ENCODE data around the gene BMP8A. TPM values are rescaled to one million over a fixed set of nuclear protein-coding genes. Genes with fewer than 3 reads are reported as not detected.
"Not testable (repeated sequence)": the region's sequence is repeated elsewhere in the genome, so short reads cannot be mapped to it uniquely, and the experiment has no call there.

Gene BMP8A
- total RNA-seq, 1 donor from 2014 or later = 1.3 TPM

GRCh38 chr1:39527190-39527579, 35.7 kb downstream of the BMP8A start:
- not testable (repeated sequence) for DNase-seq

DNA sequence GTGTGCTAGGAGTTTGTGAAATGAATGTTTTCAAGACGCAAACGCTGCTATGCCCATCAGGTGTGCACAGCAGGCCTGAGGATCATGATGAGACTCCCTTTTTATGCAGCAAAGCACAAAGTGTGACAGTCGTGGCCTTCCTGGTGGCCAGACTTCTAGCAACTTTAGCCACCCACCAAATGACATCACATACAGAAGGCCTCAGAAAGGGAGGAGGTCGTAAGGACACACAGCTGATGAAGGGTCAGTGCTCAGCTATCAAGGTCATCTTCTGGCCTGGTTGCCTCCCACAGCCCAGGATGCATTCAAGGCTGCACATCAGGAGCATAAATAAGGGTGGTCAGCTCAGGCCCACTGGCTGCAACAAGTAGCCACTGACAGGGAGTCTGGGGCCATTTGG, 36.6 kb downstream of the BMP8A start:
- no peak for DNase-seq

- DNase-seq = no peak
Observed at GRCh38 chr1:39529901-39530535, 38.6 kb downstream of the BMP8A start.

DNA sequence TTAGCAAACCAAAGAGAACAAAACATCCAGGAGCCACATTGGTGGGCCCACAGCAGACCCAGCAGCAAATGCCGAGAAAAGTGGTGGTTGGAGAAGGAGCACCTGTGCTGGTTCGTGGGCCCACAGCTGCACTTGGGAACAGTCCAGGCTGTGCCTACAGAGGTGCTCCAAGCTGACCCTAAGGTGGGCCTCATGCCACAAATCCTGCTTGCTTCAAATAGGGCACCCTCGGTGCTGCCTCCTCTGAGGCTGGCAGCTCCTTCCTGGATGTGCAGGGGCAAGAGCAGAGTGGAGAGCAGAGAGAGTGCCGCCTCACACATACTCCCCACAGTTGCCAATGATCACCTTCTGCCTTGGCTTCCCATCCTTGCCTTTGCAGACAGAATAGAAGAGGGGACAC, 40.1 kb downstream of the BMP8A start:
- DNase-seq = no peak

GRCh38 chr1:39533442-39533841, 42.0 kb downstream of the BMP8A start:
- no peak for DNase-seq

- DNase-seq = no peak
Observed at GRCh38 chr1:39538531-39539251, 47.3 kb downstream of the BMP8A start.

DNA sequence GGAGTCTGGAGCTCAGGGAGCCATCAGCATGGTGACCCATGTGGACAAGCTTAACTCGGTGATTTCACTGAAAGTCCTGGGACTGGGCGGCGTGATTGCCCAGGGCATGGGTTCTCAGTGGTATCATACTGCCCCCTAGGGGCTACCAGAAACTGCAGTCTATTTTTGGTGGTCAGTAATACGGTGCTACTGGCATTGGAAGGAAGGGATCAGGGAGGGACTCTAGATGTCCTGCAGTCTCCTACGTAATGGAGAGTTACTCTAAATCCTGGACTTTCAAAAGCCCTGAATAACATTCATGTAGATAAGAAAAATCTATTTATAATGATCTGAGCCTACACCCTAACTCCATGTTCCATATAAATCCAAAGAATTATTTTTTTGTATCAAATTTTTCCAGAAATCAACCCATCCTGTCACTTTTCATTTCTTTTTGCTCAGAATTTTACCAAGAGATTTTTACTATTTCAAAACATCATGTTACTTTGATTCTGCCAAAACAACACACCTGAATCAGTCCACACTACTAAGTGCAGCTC, 47.9 kb downstream of the BMP8A start:
- peak; percentile 13 for DNase-seq

DNA sequence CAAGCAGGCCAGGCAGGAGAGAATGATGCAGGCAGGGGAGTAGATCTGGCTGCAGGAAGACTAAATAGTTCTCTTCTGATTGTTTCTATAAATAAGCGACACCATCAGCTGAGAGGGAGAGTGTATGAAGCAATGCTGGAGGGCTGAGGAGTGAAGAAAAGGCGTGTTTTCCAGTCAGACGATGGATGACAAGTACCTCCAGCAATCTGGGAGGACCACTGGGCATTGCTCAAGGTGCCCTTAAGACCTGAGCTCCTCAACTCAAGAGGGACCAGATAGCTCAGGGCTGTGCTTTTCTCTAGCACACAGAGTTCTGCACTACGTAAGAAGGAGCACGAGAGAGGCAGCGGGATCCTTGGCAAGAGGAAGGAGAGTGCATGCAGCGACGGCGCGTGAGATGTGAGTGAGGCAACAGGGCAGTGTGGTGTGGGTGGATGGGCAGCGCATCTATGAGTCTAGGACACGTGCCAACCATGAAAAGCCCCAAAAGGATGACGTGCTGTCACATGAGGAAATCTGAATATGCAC, 49.1 kb downstream of the BMP8A start:
- DNase-seq = no peak

GRCh38 chr1:39542924-39543323, 51.5 kb downstream of the BMP8A start:
- DNase-seq = no peak

- DNase-seq = no peak
Observed at GRCh38 chr1:39544327-39544726, 52.9 kb downstream of the BMP8A start.

GRCh38 chr1:39545531-39545930, 54.1 kb downstream of the BMP8A start:
- DNase-seq = no peak

DNA sequence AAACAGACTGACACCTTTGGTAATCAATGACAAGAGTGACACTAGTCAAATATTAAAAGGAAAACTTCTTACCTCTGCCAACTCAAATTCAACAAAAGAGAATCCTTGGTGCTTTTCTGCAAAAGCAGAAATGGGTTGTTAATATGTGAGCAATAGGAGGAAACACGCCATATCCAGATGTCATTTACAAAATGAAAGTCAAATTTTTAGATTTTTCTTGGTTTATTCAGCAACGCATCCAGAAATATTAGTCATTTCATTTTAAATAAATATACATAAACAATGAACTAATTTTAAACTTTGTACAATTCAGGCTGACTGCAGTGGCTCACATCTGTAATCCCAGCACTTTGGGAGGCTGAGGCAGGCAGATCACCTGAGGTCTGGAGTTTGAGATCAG, 62.8 kb downstream of the BMP8A start:
- no peak for DNase-seq

- no peak for DNase-seq
Observed at GRCh38 chr1:39561279-39561678, 69.8 kb downstream of the BMP8A start.

DNA sequence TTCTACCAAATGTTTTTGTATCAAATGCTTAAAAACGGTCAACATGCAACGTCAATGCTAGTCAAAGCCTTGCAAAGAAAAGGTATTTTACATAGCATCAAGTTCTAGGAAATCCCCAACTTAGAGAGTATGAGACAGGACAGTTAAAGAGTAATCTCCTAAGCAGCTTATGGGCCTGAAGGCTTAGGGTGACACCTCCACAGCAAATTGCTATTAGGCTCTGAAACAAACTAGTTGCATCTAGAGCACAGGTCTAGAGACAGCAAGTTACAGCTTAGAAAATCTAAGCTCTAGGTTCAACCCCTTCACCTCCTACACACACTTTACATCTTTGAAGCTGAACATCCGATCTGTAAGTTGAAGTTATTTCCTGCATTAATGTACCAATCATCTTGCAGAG, 71.5 kb downstream of the BMP8A start:
- no peak for DNase-seq

DNA sequence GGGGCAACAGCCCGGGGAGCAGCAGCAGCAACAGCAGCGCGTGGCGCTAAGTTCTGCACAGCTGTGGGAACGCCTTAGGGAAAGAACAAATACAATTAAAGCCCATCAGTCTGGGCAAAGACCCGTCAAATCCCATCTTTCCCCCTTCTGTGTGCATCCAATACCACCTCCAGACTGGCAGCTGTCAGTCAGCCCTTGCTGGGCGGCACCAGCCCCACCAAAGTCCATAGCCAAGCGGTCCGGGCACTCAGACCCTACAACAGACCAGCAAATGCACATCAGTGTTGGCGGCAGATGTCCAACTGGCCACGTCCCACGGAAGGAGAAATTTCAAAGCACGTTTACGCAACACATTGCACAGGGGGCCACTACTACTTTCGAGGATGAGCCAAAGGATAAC, 72.2 kb downstream of the BMP8A start:
- DNase-seq = no peak

- DNase-seq = no peak
Observed at GRCh38 chr1:39564340-39564739, 72.9 kb downstream of the BMP8A start.

DNA sequence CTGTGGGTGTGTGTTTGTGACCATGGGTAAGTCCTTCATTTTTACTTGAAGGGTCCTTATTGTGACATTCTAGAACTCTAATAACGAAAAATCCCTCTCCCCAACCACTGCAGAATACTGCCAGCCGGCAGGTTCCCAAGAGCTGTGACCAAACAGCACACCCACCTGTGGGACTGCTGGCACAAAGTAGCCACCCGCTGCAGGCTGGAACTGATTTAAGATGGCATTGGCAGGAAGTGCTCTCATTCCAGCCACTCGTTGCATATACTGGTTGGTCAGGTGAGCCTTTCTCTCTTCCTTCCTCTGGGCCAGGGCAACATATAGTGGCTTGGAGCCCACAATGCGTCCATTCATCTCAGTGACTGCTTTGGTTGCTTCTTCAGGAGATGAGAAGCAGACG, 73.5 kb downstream of the BMP8A start:
- no peak for DNase-seq

DNA sequence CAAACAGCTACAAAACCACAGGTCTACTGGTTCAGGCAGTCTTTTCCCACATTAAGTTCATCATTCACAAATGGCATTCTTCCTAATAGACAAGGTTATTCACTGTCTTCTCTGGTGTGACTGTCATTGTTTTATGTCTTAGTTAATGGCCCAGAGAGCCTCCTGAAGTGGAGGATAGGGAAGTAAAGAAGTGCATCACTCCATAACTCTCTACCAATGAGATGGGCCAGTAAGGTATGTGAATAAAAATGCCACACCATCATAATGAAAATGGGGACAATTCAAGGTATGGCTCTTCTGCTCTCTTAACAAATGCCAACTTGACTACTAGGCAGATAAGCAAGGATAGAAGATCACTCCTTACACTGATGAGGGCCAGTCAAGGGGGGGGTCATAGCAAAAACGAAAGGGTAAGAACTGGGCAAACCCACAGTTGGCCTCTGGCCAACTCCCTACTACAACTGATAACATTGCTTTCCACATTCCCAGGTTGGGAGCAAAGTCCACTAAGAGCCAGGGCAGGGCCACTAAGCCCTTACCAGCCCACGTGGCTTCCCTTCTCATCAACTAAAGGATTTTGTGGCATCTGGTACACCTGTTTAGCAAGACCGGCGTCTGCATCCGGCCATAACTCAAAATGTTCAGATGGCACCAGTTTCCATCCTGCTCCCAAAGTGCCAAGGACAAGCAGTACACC, 75.2 kb downstream of the BMP8A start:
- no peak for DNase-seq

DNA sequence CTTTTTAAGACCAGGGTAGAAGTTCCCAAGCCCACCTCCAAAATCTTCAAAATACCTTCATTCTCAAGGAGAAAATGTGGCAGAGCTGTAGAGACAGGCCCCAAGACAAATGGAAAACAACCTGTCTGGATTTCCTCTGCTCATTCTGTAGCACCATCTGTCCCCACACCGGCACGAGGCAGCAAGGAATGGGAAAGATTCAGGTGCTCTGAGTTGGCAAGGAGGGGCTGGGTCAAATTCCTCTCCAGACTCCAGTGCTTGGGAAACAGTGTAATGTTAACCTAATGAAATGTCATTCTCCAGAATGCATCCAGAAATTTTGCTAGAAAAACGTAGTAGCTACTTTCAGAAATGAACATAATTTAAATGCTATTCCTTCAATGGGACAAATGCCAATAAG, 75.9 kb downstream of the BMP8A start:
- DNase-seq = no peak

GRCh38 chr1:39568208-39568607, 76.8 kb downstream of the BMP8A start:
- no peak for DNase-seq

GRCh38 chr1:39569034-39569433, 77.6 kb downstream of the BMP8A start:
- no peak for DNase-seq

- no peak for DNase-seq
Observed at GRCh38 chr1:39570477-39571177, 79.2 kb downstream of the BMP8A start.

DNA sequence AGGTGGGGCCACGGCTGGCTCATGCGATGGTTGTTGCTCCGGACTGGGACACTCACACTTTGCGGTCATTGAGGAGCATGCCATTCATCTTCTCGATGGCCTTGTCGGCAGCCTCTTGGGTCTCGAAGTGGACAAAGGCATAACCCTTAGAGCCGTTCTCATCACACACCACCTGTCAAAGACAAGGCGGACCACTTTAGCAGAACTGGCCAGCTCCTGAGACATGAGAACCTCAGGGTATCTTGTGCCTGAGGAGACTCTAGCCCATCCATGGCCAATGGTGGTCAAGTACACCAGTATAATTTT, 79.7 kb downstream of the BMP8A start:
- DNase-seq = no peak

Data from skin of body (tissue), 2 donors.